ENCODE results near the gene LSM5.
A peak's percentile ranks its signal among the peaks of the same experiment; 100 is the strongest.

The LSM5 gene

DNA sequence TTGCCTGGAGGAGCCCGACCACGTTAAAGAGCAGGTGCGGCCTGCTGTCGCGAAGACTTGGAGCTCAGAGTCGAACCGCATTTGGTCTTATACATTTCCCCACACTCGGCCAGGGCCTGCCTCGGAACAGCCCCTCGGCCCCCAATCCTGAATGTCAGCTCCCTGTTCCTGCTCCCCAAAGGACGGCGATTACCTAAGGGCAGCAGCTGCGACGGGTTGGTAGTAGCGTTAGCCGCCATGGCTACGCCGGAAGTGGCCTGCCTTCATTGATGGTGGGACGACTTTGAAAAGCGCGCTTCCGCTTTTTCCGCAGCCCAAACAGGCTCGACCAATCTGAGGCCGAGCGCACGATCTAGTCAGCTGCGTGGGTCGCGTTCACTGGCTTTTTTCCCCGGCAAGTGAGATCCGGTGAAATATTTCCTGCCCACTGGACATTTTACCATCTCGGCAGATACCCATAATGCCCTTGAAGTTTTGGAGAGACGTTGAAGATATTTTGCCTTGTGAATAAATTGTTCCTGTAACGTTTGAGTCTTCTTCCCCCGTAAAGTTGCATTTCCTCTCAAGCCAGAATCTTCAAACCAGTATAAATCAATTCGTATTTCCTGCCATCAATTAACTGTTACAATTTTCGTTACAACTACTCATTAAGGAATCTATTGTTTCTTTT, at the start of gene LSM5:
Gene LSM5, minus strand, starts transcription at position 254 of the 670 bp plus-strand sequence. Its CDS starts 15 bp downstream, at position 239.
- DNase-seq (ENCODE audit: low spot score in 2 of 2) = peak; percentile 75 to 92
- peak within 1 kb of the TSS; percentile 85 for H3K4me3 Mint-ChIP-seq

DNA sequence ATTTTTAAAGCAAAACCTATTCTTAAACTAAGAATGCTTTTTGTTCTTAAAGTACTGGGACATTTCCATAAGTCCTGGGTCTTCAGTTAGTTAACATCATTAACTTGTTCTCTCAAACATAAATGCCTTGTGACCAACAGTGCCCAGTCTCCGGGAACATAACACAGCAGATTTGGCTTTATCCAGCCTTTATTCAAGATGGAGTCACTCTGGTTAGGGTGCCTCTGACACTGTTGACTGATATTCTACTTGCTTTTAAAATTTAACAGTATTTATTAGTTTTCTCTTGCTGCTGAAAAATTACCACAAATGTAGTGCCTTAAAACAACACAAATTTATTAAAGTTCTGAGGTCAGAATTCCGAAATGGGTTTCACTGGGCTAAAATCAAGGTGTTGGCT, 49.2 kb upstream of the LSM5 start:
- peaks cover 36% of the 10 kb centered on the region for H3K4me1 Mint-ChIP-seq
- no peak for ATAC-seq
- H3K4me3 Mint-ChIP-seq = no peak overlapping the region
- peak overlapping the region; percentile 53 for H3K27ac Mint-ChIP-seq
- no peaks in the 10 kb centered on the region for H3K9me3 Mint-ChIP-seq
- no peak for DNase-seq (ENCODE audit: low spot score in 2 of 2)
- peaks cover 18% of the 10 kb centered on the region for H3K36me3 Mint-ChIP-seq

More for the DNA sequence above, at the start of gene LSM5:
- Mint-ChIP-seq H3K9me3 (no peaks in the 10 kb centered on the region), H3K4me1 (peaks cover 6% of the 10 kb centered on the region), H3K27ac (peak within 1 kb of the TSS; percentile 94), H3K36me3 (peaks cover 45% of the 10 kb centered on the region)
- ATAC-seq = peak; percentile 91

DNA sequence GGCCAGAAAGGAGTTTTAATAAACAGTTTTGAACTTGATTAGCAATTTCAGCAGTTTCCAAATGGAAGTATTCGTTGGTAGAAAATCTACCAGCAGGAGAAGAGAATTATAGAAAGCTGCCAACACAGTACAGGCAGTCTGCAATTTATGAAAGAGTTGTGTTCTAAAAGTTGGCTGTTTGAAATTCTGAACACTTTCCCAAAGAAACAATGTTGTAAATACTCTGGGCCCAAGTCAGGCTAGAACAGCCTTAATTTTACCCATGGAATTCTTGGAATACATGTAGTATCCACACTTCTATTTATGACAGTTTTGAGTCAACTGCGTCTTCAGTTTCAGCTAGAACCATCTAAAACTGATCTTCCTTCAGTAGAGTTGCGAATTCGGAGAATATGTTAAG, 47.6 kb upstream of the LSM5 start:
- Mint-ChIP-seq H3K4me3 (no peak overlapping the region), H3K27ac (no peak overlapping the region), H3K36me3 (peaks cover 2% of the 10 kb centered on the region), H3K9me3 (no peaks in the 10 kb centered on the region), H3K4me1 (peaks cover 27% of the 10 kb centered on the region)
- ATAC-seq (no peak), DNase-seq (ENCODE audit: low spot score in 2 of 2) (no peak)

DNA sequence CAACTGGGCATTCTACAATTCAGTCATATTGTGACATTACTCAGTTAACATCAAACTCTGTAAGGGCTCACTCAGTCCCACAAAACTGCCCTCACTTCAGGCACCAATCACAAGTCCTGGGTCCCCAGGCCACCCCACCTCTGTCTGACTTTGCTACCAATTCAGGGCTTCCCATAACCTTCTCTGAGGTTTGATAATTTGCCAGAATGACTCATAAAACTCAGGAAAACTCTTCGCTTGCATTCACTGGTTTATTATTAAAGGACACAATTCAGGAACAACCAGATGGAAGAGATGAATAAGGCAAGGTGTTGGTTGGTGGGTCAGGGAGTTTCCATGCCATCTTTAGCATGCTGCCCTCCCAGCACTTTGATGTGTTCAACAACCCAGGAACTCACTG, 46.4 kb upstream of the LSM5 start:
- peaks cover 27% of the 10 kb centered on the region for H3K4me1 Mint-ChIP-seq
- H3K9me3 Mint-ChIP-seq = no peaks in the 10 kb centered on the region
- no peak overlapping the region for H3K27ac Mint-ChIP-seq
- ATAC-seq (no peak), DNase-seq (ENCODE audit: low spot score in 2 of 2) (peak in 1 of 2 donors; percentile 38)
- H3K36me3 Mint-ChIP-seq = no peaks in the 10 kb centered on the region
- H3K4me3 Mint-ChIP-seq = no peak overlapping the region

DNA sequence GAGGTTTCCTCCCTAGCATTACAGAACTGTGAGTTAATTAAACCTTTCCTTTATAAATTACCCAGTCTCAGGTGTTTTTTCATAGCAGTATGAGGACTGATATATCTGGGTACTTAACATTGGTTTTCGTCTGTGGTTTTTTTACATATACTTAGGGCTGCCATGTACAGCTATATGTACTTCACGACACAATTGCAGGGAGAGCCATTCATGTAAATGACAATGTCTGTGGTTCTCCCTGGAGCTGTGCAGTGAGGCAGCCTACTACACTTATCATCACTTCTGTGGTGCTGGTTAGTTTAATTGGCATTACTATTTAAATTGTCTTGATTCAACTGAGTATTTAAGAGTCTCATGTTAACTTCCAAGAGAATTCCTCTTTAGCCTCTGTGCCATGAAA, 45.8 kb upstream of the LSM5 start:
- DNase-seq (ENCODE audit: low spot score in 2 of 2) (no peak), ATAC-seq (no peak)
- H3K27ac Mint-ChIP-seq = no peak overlapping the region
- H3K4me3 Mint-ChIP-seq = no peak overlapping the region
- peaks cover 27% of the 10 kb centered on the region for H3K4me1 Mint-ChIP-seq
- H3K9me3 Mint-ChIP-seq = no peaks in the 10 kb centered on the region
- H3K36me3 Mint-ChIP-seq = no peaks in the 10 kb centered on the region

DNA sequence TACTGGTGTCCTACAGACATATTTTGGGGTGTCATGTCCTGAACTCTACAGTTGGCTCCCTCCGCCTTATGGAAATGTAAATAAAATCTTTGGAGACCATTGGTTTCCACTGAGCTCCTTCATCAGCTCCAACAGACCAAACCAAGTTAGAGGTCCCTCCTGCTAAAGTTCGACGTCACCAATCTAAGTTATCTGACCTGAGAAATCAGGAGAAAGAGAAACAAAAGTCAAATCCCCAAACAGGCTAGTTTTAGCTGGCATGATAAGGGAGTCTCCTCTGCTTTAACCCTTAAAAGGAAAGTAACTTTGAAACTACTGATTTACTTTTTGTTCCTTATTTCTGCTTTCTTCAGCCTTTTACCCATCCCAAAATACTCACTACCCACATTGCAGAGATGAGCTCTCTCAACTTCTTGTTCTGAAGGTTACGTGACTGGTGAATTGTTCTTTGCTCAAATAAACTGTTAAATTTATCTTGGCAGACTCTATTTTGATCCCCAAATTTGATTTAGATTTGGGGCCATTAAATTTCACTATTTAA, 45.1 kb upstream of the LSM5 start:
- Mint-ChIP-seq H3K4me1 (peaks cover 24% of the 10 kb centered on the region), H3K4me3 (no peak overlapping the region), H3K27ac (no peak overlapping the region), H3K9me3 (no peaks in the 10 kb centered on the region), H3K36me3 (no peaks in the 10 kb centered on the region)
- peak in 1 of 2 donors; percentile 23 for DNase-seq (ENCODE audit: low spot score in 2 of 2)
- no peak for ATAC-seq

DNA sequence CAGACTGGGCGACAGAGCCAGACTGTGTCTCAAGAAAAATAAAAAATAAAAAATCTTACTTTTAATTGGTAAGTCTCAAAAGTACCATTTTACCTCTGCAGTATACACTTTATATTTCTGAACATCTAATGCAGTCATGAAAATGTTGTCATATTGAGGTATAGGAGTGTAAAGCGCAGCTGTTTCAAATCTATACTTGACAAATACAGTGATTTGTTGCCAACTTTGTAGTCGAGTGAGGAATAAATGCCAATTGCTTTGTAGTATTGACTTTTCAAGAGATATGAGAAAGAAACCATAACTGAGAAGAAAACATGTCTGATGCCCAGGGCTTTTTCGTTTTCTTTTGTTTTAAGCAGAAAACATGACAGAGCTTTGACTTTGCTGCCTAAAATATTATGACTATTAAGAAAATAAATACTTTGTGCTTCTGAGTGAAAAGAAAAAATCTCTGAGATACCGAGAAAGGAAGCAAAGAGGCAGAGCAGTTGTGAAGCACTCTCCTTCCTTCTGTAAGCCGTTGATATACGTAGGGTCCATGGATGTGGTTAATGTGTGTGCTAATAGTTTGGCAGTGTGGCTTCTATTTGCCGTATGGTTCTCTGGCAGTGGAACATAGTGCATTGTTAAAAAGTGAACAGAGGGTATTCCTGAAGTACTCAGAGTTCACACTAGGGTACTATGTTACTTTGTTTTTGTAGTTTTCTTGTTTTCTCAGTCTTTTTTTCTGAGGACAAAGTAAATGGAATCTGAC, 43.3 kb upstream of the LSM5 start:
- ATAC-seq = no peak
- DNase-seq (ENCODE audit: low spot score in 2 of 2) = peak in 1 of 2 donors; percentile 35
- Mint-ChIP-seq H3K36me3 (no peaks in the 10 kb centered on the region), H3K27ac (no peak overlapping the region), H3K4me3 (no peak overlapping the region), H3K9me3 (no peaks in the 10 kb centered on the region), H3K4me1 (peaks cover 25% of the 10 kb centered on the region)

DNA sequence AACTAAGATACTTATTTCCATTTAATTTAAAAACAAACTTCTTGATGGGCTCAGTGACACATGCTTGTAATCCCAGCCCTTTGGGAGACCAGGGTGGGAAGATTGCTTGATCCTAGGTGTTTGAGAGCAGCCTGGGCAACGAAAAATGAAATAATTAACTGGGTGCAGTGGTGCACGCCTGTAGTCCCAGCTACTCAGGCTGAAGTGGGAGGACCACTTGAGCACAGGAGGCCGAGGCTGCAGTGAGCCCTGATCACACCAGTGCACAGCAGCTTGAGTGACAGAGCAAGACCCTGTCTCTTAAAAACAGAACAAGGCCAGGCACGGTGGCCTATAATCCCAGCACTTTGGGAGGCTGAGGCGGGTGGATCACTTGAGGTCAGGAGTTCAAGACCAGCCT, 42.5 kb upstream of the LSM5 start:
- DNase-seq (ENCODE audit: low spot score in 2 of 2) (no peak), ATAC-seq (no peak)
- Mint-ChIP-seq H3K9me3 (no peaks in the 10 kb centered on the region), H3K4me1 (peaks cover 32% of the 10 kb centered on the region), H3K36me3 (no peaks in the 10 kb centered on the region), H3K4me3 (no peak overlapping the region), H3K27ac (no peak overlapping the region)

DNA sequence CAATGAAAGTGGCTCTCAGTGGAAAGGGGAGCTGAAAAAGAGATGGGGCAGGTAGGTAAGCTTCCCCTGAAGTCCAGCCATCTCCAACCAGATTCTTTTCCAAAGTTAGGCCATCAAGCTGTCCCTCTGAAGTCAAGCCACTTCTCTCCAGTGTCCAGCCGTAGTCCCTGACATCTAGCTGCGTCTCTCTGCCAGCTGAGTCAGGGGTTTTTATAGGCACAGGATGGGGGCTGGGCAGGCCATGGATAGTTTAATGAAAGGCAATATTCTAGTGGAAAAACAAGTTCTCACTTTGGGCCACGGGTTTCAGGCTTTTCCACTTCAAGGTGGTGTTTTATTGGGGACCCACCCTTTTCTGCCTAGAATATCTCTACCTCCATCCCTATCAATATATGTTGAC, 41.9 kb upstream of the LSM5 start:
- Mint-ChIP-seq H3K36me3 (no peaks in the 10 kb centered on the region), H3K9me3 (no peaks in the 10 kb centered on the region), H3K4me3 (no peak overlapping the region), H3K27ac (no peak overlapping the region), H3K4me1 (peaks cover 33% of the 10 kb centered on the region)
- no peak for DNase-seq (ENCODE audit: low spot score in 2 of 2)
- ATAC-seq = no peak

DNA sequence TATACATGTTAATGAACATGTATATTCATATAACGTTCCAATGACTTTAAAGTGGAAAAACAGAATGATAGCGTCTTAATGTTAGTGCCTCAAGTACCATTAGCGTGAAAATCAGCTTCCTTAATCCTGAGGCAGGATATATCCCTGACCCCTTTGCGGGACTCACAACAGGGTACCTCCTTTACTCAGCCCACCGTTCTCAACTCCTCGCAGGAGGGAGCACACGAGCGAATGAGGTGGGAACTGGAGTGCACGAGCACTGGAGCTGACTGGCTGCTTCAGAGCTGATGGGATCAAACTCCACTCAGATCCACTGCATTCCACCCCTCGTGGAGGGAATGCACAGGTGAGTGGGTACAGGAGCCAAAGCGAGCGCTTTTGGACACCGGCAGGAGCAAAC, 41.2 kb upstream of the LSM5 start:
- H3K27ac Mint-ChIP-seq = no peak overlapping the region
- DNase-seq (ENCODE audit: low spot score in 2 of 2) (no peak), ATAC-seq (no peak)
- no peaks in the 10 kb centered on the region for H3K36me3 Mint-ChIP-seq
- H3K4me1 Mint-ChIP-seq = peaks cover 30% of the 10 kb centered on the region
- no peak overlapping the region for H3K4me3 Mint-ChIP-seq
- H3K9me3 Mint-ChIP-seq = no peaks in the 10 kb centered on the region

DNA sequence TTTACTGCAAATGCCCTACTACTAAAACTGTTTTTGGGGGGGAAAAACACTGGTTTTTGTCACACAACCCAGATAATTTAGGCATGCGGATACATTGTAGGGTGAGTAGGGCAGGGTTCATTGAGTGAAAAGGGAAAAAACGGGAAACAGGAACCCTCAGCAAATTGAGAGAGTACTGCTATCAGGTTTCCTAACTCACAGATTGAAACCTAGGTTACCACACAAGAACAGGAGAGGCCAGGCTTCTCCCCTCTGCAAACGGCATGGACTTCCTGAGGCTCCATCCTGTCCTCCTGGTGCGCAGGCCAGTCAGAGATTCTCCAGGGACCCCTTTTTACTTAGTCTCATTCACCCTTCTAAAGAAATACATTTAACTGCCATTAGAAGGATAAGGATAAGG, 35.7 kb upstream of the LSM5 start:
- no peaks in the 10 kb centered on the region for H3K9me3 Mint-ChIP-seq
- H3K4me3 Mint-ChIP-seq = no peak overlapping the region
- ATAC-seq = no peak
- H3K36me3 Mint-ChIP-seq = peaks cover 7% of the 10 kb centered on the region
- no peak overlapping the region for H3K27ac Mint-ChIP-seq
- DNase-seq (ENCODE audit: low spot score in 2 of 2) = no peak
- peaks cover 23% of the 10 kb centered on the region for H3K4me1 Mint-ChIP-seq

DNA sequence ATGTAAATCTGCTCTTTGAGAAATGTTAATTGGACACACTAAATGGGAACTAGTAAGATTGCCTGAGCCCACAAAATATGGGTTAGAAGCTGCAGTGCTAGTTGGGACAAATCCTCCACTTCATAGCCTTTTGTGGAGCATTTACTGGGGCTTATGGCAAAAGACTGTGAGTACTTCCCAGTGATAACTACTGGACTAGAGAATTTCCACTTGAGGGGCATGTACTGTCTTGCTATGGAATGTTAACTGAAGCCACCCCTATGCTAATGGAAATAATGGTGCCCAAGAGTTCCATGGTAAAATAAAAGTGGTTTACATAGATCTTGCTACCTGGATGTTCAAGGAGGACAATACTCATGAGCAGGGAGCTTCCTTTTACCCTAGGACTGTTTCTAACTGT, 34.5 kb upstream of the LSM5 start:
- DNase-seq (ENCODE audit: low spot score in 2 of 2) = no peak
- peaks cover 4% of the 10 kb centered on the region for H3K9me3 Mint-ChIP-seq
- H3K36me3 Mint-ChIP-seq = peaks cover 7% of the 10 kb centered on the region
- ATAC-seq = no peak
- H3K4me1 Mint-ChIP-seq = peaks cover 31% of the 10 kb centered on the region
- H3K4me3 Mint-ChIP-seq = no peak overlapping the region
- H3K27ac Mint-ChIP-seq = peak overlapping the region; percentile 50

DNA sequence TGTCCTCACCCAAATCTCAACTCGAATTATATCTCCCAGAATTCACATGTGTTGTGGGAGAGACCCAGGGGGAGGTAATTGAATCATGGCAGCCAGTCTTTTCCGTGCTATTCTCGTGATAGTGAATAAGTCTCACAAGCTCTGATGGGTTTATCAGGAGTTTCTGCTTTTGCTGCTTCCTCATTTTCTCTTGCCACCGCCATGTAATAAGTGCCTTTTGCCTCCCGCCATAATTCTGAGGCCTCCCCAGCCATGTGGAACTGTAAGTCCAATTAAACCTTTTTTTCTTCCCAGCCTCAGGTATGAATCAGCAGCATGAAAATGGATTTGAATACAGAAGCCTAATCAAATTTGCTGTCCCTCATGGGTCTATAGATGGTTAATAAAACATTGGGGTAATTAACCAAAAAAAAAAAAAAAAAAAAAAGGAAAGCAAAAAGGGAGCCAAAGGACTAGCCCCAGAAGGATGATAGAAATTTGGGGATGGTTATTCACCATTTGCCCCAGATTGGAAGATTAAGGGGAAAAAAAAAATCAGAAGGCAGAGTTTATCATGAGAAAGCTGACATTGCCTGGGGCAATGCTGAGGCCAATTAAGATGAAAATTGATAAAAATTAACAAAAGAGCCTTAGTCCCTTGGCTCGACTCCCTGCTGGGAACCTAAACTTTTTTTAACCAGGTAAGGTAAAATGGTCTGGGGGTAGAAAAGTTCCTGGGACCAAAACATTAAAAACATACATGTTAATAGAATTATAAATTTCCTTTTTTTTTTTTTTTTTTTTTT, 32.8 kb upstream of the LSM5 start:
- Mint-ChIP-seq H3K4me3 (no peak overlapping the region), H3K4me1 (peaks cover 18% of the 10 kb centered on the region), H3K36me3 (peaks cover 7% of the 10 kb centered on the region), H3K27ac (no peak overlapping the region), H3K9me3 (peaks cover 5% of the 10 kb centered on the region)
- DNase-seq (ENCODE audit: low spot score in 2 of 2) (no peak), ATAC-seq (no peak)

DNA sequence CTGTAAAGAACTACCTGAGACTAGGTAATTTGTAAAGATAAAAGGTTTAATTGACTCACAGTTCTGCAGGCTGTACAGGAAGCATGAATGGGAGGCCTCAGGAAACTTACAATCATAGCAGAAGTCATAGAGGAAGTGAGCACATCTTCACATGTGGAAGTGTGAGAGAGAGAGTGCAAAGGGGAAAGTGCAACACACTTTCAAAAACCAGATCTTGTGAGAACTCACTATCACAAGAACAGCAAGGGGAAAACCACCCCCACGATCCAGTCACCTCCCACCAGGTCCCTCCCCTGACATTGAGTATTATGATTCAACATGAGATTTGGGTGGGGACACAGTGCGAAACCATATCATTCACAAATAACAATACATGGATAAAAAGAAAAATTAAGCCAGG, 29.6 kb upstream of the LSM5 start:
- ATAC-seq = peak; percentile 45
- peaks cover 34% of the 10 kb centered on the region for H3K4me1 Mint-ChIP-seq
- peaks cover 18% of the 10 kb centered on the region for H3K36me3 Mint-ChIP-seq
- peak overlapping the region; percentile 64 for H3K27ac Mint-ChIP-seq
- no peak overlapping the region for H3K4me3 Mint-ChIP-seq
- H3K9me3 Mint-ChIP-seq = peaks cover 5% of the 10 kb centered on the region
- peak in 1 of 2 donors; percentile 45 for DNase-seq (ENCODE audit: low spot score in 2 of 2)

DNA sequence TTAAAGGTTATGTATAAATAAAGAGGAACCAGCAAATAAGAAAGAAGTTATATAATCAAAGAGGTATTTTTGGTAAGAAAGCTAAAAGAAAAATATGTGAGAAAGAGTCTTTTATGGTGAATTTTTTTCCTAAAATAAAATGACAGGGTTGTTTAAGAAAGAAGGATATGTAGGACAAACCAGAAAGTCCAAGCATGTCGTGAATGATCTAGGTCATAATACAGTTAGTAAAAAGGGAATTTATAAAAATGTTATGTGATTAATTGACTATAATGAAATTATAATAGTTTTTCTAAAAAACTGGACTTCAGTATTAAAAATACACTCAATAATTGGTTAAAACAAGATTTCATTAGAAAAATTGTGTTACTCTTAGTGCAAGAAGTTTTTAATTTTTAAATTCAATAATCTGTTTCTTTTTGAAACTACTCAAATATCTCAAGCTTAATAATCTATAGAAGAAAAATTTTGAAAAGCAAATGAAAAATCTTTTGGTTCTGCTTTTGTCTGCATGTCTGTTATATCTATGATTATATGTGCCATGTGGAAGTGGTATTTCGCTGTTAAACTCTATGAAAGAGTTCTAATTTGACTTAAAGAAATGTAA, 28.5 kb upstream of the LSM5 start:
- Mint-ChIP-seq H3K4me1 (peaks cover 46% of the 10 kb centered on the region), H3K36me3 (peaks cover 23% of the 10 kb centered on the region), H3K9me3 (peaks cover 5% of the 10 kb centered on the region), H3K27ac (no peak overlapping the region), H3K4me3 (no peak overlapping the region)
- ATAC-seq (no peak), DNase-seq (ENCODE audit: low spot score in 2 of 2) (no peak)
